HepG2 (cell line): Measurements from ENCODE around the gene MPIG6B. TPM values are rescaled to one million over a fixed set of nuclear protein-coding genes. Genes with fewer than 3 reads are reported as not detected.

Experiments
- AKAP8 ChIP-seq: sonication (generic); formaldehyde crosslinking; IDR thresholded peaks from 2 replicates; pipeline ENCODE4 v1.5.1; 2020; ENCODE audit warnings: mild to moderate bottlenecking, missing genetic modification reagents
- ATAD3A ChIP-seq: sonication (generic); formaldehyde crosslinking; IDR thresholded peaks from 2 replicates; pipeline ENCODE4 v1.4.0; 2020; ENCODE audit warnings: missing genetic modification reagents
- CBX1 ChIP-seq: IDR thresholded peaks from one replicate; pipeline ENCODE4 v1.6.1; 2016; ENCODE audit warnings: antibody characterized with exemption, low read depth
- CBX2 ChIP-seq, 2 experiments: fragments of 200-600 bp in 1 of 2; sonication (generic); formaldehyde crosslinking in 1 of 2; IDR thresholded peaks; 2 replicates each; pipeline versions ENCODE4 v1.7.0 to v1.8.1; 2018 to 2022; ENCODE audit warnings: low read depth in 2 of 2, low read length in 1 of 2, mild to moderate bottlenecking in 1 of 2, missing genetic modification reagents in 1 of 2
- CHD4 ChIP-seq: fragments of 200-600 bp; sonication (generic); IDR thresholded peaks from 2 replicates; pipeline ENCODE4 v1.7.0; 2017; ENCODE audit warnings: mild to moderate bottlenecking, low read length, borderline replicate concordance
- CREM ChIP-seq, 2 experiments: sonication (generic) in 1 of 2; formaldehyde crosslinking in 1 of 2; IDR thresholded peaks; 2 replicates each; pipeline versions ENCODE4 v1.4.0 to v1.6.1; 2016 to 2020; ENCODE audit warnings: antibody characterized with exemption in 1 of 2, mild to moderate bottlenecking in 1 of 2, missing genetic modification reagents in 1 of 2
- GTF3A ChIP-seq: sonication (generic); formaldehyde crosslinking; conservative IDR thresholded peaks from 2 replicates; pipeline ENCODE4 v1.4.0; 2020; ENCODE audit warnings: mild to moderate bottlenecking, missing genetic modification reagents
- HOXD1 ChIP-seq: sonication (generic); formaldehyde crosslinking; IDR thresholded peaks from 2 replicates; pipeline ENCODE4 v1.5.0; 2020; ENCODE audit warnings: missing genetic modification reagents
- KLF12 ChIP-seq: sonication (generic); formaldehyde crosslinking; IDR thresholded peaks from 2 replicates; pipeline ENCODE4 v1.4.0; 2020; ENCODE audit warnings: missing genetic modification reagents, borderline replicate concordance
- MEF2D ChIP-seq: sonication (generic); formaldehyde crosslinking; IDR thresholded peaks from 2 replicates; pipeline ENCODE4 v1.5.1; 2020; ENCODE audit warnings: mild to moderate bottlenecking, missing genetic modification reagents
- MTA3 ChIP-seq: sonication (generic); formaldehyde crosslinking; IDR thresholded peaks from 2 replicates; pipeline ENCODE4 v1.4.0; 2020; ENCODE audit warnings: missing genetic modification reagents
- NR3C1 ChIP-seq: sonication (generic); formaldehyde crosslinking; IDR thresholded peaks from 2 replicates; pipeline ENCODE4 v1.4.0; 2020; ENCODE audit warnings: missing genetic modification reagents
- RELA ChIP-seq: sonication (generic); formaldehyde crosslinking; IDR thresholded peaks from 2 replicates; pipeline ENCODE4 v1.4.0; 2020; ENCODE audit warnings: missing genetic modification reagents
- RXRB ChIP-seq: IDR thresholded peaks from 2 replicates; pipeline ENCODE4 v1.6.1; 2016; ENCODE audit warnings: borderline replicate concordance, missing genetic modification reagents, missing compliant biosample characterization
- SOX13 ChIP-seq, 3 experiments: fragments of 450-650 bp in 1 of 3; sonication (generic) in 1 of 3; formaldehyde crosslinking in 1 of 3; IDR thresholded peaks in 2 of 3; conservative IDR thresholded peaks in 1 of 3; 2 replicates each; pipeline versions ENCODE4 v1.5.0 to v1.6.1; 2016 to 2020; ENCODE audit warnings: antibody characterized with exemption in 1 of 3, mild to moderate bottlenecking in 1 of 3, missing compliant biosample characterization in 1 of 3, missing genetic modification reagents in 1 of 3, moderate library complexity in 1 of 3
- SP140L ChIP-seq: sonication (generic); formaldehyde crosslinking; IDR thresholded peaks from 2 replicates; pipeline ENCODE4 v1.4.0; 2020; ENCODE audit warnings: missing genetic modification reagents, borderline replicate concordance
- SSRP1 ChIP-seq: IDR thresholded peaks from 2 replicates; pipeline ENCODE4 v1.6.1; 2016; ENCODE audit warnings: control low read depth
- TARDBP ChIP-seq: sonication (generic); formaldehyde crosslinking; IDR thresholded peaks from 2 replicates; pipeline ENCODE4 v1.8.0; 2022; ENCODE audit warnings: mild to moderate bottlenecking, missing genetic modification reagents
- TGIF2 ChIP-seq: IDR thresholded peaks from 2 replicates; pipeline ENCODE4 v1.6.1; 2016; ENCODE audit warnings: control low read depth, missing compliant biosample characterization
- ZFP37 ChIP-seq: sonication (generic); formaldehyde crosslinking; IDR thresholded peaks from 2 replicates; pipeline ENCODE4 v1.4.0; 2020; ENCODE audit warnings: missing genetic modification reagents, borderline replicate concordance
- ZNF552 ChIP-seq: sonication (generic); formaldehyde crosslinking; IDR thresholded peaks from 2 replicates; pipeline ENCODE4 v1.9.0; 2022; ENCODE audit warnings: missing genetic modification reagents, mild to moderate bottlenecking, borderline replicate concordance
- ZNF75D ChIP-seq: sonication (generic); formaldehyde crosslinking; IDR thresholded peaks from 2 replicates; pipeline ENCODE4 v1.8.1; 2023; ENCODE audit warnings: missing genetic modification reagents, mild to moderate bottlenecking, borderline replicate concordance
- ZNF792 ChIP-seq: IDR thresholded peaks from 2 replicates; pipeline ENCODE4 v1.6.1; 2016
- ZNF891 ChIP-seq: sonication (generic); formaldehyde crosslinking; IDR thresholded peaks from 2 replicates; pipeline ENCODE4 v1.5.0; 2020; ENCODE audit warnings: mild to moderate bottlenecking, missing genetic modification reagents
- ZSCAN29 ChIP-seq: sonication (generic); formaldehyde crosslinking; conservative IDR thresholded peaks from 2 replicates; pipeline ENCODE4 v1.4.0; 2020; ENCODE audit warnings: mild to moderate bottlenecking, missing genetic modification reagents
- polyA plus RNA-seq, 8 experiments: library from polyadenylated mRNA; depleted of rRNA in 3 of 8; stranded (reverse) in 7 of 8; unstranded in 1 of 8; fragments of >200 nt; fragmentation: Illumina TruSeq in 4 of 8; extraction: Trizol in 4 of 8; gene quantifications; 2 replicates each; pipeline versions ENCODE4 v1.2.1 to v1.2.3, GENCODE V29; 2011 to 2016; ENCODE audit warnings: low read depth in 4 of 8, missing spikeins in 1 of 8, mixed read lengths in 1 of 8; ENCODE audit not compliant: insufficient read depth in 1 of 8
- total RNA-seq, 5 experiments: library from RNA; depleted of rRNA; stranded (reverse); fragments of >200 nt; fragmentation: Illumina TruSeq; extraction: Trizol; gene quantifications; 2 replicates each; pipeline ENCODE4 v1.2.3, GENCODE V29; 2016; ENCODE audit warnings: low read depth in 1 of 5
- TF ChIP-seq, protein P1 (sequence below): sonication (generic); formaldehyde crosslinking; IDR thresholded peaks from 2 replicates; pipeline ENCODE4 v1.5.1; 2020; ENCODE audit warnings: missing genetic modification reagents, mild to moderate bottlenecking, borderline replicate concordance
- TF ChIP-seq, protein P2 (sequence below): IDR thresholded peaks from 2 replicates; pipeline ENCODE4 v1.6.1; 2016; ENCODE audit warnings: low read depth
- TF ChIP-seq, protein P3 (sequence below): sonication (generic); formaldehyde crosslinking; IDR thresholded peaks from 2 replicates; pipeline ENCODE4 v1.4.0; 2020; ENCODE audit warnings: missing genetic modification reagents, low read depth, mild to moderate bottlenecking, borderline replicate concordance

Gene MPIG6B
- total and polyA plus RNA-seq, 2 of the 13 experiments (the other 11 are each of a cell fraction or from before 2014, with no cell fraction given) = not detected

DNA sequence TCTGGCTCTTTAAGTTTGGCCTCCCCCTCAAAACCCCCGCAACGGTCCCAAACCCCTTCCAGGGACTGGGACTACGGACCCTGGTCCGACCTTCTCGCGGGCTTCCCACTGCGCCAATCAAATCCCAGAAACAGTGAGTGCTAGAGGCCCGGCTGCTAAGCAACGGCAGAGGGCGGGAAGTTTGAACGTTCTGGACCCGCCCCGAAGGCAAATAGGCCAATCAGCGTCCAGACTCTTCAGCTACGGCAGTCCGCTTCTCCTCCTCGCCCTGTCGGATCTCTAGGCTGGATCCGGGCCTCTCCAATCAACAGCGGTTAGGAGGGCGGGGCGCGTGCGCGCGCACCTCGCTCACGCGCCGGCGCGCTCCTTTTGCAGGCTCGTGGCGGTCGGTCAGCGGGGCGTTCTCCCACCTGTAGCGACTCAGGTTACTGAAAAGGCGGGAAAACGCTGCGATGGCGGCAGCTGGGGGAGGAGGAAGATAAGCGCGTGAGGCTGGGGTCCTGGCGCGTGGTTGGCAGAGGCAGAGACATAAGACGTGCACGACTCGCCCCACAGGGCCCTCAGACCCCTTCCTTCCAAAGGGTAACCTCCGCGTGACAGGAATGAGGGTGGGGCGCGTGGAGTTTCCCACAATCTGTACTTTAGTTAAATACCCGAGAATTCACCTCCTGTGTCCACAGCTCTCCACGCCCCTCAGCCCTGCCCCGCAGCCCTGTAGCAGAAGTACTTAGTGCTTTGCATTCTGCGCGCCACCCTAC lies 16.6 kb downstream of the MPIG6B start, which contains the start of gene MSH5 (continued):
- TF ChIP-seq KLF12 (CRISPR knock-in tag) (peak; percentile 89), SP140L (CRISPR knock-in tag) (no peak), NR3C1 (CRISPR knock-in tag) (no peak), CBX1 (peak; percentile 72), ZSCAN29 (0 out of 2 replicates have a peak, but pooled peaks have one; percentile 42), RXRB (CRISPR knock-in tag) (peak; percentile 73; the same call in 1 of the 2 replicates), ZNF75D (peak; percentile 90; the same call in 1 of the 2 replicates), CREM (IDR thresholded peaks at IDR 0.05) (peak; percentile 52), CREM (CRISPR knock-in tag; IDR thresholded peaks at IDR 0.05) (no peak), MEF2D (CRISPR knock-in tag) (peak; percentile 85), AKAP8 (CRISPR knock-in tag) (peak; percentile 76; the same call in 1 of the 2 replicates), CBX2 (IDR thresholded peaks at IDR 0.05; ENCODE audit: low read depth, low read length) (no peak), CBX2 (CRISPR knock-in tag; IDR thresholded peaks at IDR 0.05; ENCODE audit: low read depth) (peak; percentile 98), MTA3 (CRISPR knock-in tag) (peak; percentile 38; the same call in 1 of the 2 replicates), TGIF2 (CRISPR knock-in tag) (peak; percentile 95), SOX13 (IDR thresholded peaks at IDR 0.05) (no peak), SOX13 (CRISPR knock-in tag; conservative IDR thresholded peaks at IDR 0.05 in 1 of 2, IDR thresholded peaks at IDR 0.05 in 1 of 2) (peak in 1 of 2 experiments; percentile 3; a peak in 1 of 4 replicates), CHD4 (no peak), SSRP1 (CRISPR knock-in tag) (no peak; the same call in 1 of the 2 replicates), HOXD1 (CRISPR knock-in tag) (peak; percentile 32), ZNF552 (peak; percentile 99), ZFP37 (CRISPR knock-in tag) (peak; percentile 84; the same call in 1 of the 2 replicates), RELA (CRISPR knock-in tag) (no peak), TARDBP (CRISPR knock-in tag) (peak; percentile 90), GTF3A (CRISPR knock-in tag) (no peak), ZNF792 (CRISPR knock-in tag) (peak; percentile 93), ATAD3A (peak; percentile 87; the same call in 1 of the 2 replicates), ZNF891 (peak; percentile 98)
- TF ChIP-seq, protein P1, sequence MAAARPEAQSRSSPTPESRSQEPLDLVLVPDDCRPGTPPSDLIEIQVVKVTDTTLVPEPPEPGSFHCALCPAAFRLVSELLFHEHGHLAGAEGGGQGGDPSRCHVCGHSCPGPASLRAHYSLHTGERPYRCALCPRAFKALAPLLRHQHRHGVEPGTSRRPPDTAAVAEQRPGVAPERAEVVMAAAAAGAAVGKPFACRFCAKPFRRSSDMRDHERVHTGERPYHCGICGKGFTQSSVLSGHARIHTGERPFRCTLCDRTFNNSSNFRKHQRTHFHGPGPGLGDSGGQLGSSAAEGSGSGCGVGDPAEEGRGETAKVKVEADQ (CRISPR knock-in tag) = peak; percentile 98
- TF ChIP-seq, protein P2, sequence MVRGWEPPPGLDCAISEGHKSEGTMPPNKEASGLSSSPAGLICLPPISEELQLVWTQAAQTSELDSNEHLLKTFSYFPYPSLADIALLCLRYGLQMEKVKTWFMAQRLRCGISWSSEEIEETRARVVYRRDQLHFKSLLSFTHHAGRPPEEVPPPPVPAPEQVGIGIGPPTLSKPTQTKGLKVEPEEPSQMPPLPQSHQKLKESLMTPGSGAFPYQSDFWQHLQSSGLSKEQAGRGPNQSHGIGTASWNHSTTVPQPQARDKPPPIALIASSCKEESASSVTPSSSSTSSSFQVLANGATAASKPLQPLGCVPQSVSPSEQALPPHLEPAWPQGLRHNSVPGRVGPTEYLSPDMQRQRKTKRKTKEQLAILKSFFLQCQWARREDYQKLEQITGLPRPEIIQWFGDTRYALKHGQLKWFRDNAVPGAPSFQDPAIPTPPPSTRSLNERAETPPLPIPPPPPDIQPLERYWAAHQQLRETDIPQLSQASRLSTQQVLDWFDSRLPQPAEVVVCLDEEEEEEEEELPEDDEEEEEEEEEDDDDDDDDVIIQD = peak; percentile 75
- TF ChIP-seq, protein P3, sequence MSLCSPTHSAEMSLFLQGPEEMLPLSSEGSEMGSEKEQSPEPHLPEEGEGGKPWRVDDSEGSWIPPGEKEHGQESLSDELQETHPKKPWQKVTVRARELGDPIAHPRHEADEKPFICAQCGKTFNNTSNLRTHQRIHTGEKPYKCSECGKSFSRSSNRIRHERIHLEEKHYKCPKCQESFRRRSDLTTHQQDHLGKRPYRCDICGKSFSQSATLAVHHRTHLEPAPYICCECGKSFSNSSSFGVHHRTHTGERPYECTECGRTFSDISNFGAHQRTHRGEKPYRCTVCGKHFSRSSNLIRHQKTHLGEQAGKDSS (CRISPR knock-in tag) = peak; percentile 96
